GM13977 (cell line): ENCODE results near the gene CLCNKA.
"Not testable (repeated sequence)": the region's sequence is repeated elsewhere in the genome, so short reads cannot be mapped to it uniquely, and the experiment has no call there.

Experiments
- DNase-seq: peaks from one replicate; pipeline ENCODE4 v3.0.0; 2012; ENCODE audit warnings: low spot score
- in situ Hi-C: fragments of 300-500 bp; cut with MboI; formaldehyde crosslinking; loops from one replicate; pipeline ENCODE4 v1.12.0; 2022; ENCODE audit warnings: low sequenced_read_pairs, low pct_unique_long_range_greater_than_20kb, mixed read lengths, inconsistent platforms; ENCODE audit not compliant: unreplicated experiment
- TF ChIP-seq, protein P1 (sequence below): IDR thresholded peaks from 2 replicates; pipeline ENCODE4 v1.5.1; 2012; ENCODE audit warnings: mild to moderate bottlenecking, control low read depth; ENCODE audit not compliant: insufficient read depth; ENCODE audit errors: extremely low read depth, missing control alignments

CLCNKA gene

DNA sequence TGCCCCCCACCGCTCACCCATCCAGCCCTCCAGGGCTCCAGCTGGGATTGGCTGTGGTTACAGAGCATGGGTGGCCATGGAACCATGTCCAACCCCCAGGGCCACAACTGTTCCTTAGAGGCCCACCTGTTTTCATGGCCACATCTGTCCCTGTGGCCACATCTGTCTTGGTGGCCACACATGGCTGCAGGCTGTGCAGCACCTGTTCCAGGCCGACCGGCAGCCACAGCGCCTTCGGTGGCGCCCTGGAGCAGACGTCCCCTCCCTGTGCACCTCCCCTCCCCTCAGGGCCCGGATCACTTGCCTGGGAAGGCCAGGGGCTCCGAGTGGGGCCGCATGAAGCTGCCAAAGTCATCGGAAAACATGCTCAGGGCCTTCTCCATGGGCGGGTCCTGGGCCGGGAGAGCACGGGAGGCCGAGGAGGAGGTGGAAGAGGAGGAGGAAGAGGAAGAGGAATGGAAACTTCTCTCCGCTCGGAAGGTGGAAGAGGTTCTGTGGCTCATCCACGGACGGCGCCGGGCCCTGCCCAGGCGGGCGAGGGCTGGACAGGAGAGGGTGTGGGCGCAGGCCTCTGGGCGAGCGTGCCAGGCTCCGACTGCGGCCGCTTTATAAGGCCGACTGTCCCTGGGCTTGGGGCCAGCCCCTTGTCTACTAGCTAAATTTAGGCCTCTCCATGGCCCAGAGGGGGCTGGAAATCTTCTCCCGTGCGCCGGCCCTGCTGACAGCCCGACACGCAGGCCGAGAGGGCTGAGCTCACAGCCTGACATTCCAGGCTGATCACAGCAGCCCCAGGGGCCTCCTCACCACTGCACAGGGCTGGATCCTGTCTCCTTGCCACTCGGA, 4.2 kb upstream of the CLCNKA start, which contains the start of gene HSPB7:
HSPB7 (minus strand) TSS at position 583 of the 843 bp plus-strand sequence; CDS start at position 503, 80 bp downstream.
- TF ChIP-seq, protein P1, sequence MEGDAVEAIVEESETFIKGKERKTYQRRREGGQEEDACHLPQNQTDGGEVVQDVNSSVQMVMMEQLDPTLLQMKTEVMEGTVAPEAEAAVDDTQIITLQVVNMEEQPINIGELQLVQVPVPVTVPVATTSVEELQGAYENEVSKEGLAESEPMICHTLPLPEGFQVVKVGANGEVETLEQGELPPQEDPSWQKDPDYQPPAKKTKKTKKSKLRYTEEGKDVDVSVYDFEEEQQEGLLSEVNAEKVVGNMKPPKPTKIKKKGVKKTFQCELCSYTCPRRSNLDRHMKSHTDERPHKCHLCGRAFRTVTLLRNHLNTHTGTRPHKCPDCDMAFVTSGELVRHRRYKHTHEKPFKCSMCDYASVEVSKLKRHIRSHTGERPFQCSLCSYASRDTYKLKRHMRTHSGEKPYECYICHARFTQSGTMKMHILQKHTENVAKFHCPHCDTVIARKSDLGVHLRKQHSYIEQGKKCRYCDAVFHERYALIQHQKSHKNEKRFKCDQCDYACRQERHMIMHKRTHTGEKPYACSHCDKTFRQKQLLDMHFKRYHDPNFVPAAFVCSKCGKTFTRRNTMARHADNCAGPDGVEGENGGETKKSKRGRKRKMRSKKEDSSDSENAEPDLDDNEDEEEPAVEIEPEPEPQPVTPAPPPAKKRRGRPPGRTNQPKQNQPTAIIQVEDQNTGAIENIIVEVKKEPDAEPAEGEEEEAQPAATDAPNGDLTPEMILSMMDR, result peak; percentile 2
- no peak for DNase-seq
- in situ Hi-C loops, result no loop called here

DNA sequence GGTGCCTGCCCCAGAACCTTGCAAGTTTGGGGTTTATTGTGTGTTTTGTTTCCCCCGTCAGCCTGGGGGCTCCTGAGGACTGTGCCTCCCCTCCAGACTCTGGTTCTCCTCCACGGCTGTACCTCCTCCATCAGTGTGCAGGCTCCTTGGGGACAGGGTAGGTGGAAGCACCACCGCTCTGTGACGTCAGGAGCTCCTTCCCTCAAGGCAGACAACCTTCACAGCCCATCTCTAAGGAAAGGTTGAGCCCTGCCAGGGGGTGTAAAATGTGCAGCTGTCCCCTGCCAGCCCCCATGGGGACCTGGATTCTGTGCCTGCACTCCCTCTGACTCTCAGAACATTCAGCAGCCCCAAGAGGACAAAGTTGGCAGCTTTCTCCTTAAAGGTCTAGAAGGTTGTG, 3.5 kb upstream of the CLCNKA start:
- in situ Hi-C loops, result no loop called here
- DNase-seq, result no peak
- TF ChIP-seq, protein P1, result no peak

DNA sequence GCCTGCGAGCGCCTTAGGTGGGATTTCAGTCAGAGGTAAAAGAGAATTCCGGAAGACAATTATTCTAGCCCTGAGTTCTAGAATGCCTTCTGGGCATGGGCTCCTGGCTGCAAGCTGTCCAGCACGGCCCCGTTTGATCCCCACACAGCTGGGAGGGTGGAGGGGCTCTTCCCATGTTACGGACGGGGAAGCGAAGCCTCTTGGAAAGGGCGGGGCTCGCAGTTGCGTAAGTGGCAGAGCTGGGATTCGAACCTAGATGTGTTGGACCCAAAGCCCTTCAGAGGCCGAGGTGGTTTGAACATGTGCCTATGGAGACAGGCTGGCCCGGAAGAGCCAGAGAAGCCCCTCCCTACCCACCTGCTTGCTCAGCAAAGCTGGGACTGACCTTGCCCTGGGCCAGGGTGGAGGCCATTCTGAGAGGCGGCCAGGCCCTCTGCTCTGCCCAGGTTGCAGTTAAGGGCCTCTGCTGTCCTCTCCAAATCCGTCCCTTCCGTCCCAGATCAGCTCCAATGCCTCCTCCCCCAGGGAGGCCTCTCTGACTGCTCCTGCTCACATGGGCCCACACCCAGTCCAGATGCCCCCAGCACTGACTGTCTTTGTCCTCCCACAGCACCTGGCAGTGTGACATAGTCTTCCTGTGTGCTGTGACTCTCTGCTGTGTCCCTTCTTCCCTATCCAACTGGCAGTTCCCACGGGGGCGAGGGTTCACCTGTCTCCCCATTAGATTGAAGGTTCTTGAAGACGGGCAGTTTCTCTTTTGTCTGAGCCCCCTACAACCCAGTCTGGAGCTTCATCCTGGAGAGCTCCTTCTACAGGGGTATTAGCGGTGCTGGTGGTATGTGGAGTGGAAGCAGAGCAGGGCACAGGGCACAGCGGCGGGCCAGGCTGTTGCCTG, 2.8 kb upstream of the CLCNKA start:
- in situ Hi-C loops, result no loop called here
- TF ChIP-seq, protein P1, result no peak
- no peak for DNase-seq

DNA sequence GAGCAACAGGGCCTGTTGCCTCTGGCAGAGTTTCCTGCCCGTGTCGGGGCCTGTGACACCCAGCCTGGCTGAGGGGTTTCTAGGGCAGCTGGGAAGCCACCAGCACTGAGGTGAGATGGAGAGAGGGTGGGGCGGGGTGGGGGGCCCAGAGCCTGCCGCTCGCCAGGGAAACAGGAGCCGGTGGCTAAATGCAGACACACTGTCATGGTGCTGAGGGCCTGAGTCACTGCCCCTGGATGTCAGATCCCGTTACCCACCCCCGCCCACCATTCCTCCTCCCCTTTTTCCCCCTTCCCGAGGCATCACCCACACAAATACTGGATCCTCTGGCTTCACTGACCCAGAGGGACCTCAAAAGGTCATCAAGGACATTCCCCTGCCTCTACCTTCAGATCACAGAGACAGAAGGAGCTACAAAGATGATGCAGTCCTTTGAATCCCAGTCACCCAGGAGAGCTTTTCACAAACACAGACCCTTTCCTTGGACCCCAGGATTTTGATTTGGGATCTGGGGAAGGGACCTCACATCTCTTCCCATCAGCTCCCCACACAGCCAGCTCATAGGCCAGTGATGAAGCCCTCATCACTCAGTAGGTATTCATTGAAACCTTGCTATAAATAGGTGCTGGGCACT, 2.1 kb upstream of the CLCNKA start:
- TF ChIP-seq, protein P1, result no peak
- DNase-seq, result no peak
- in situ Hi-C loops, result no loop called here

DNA sequence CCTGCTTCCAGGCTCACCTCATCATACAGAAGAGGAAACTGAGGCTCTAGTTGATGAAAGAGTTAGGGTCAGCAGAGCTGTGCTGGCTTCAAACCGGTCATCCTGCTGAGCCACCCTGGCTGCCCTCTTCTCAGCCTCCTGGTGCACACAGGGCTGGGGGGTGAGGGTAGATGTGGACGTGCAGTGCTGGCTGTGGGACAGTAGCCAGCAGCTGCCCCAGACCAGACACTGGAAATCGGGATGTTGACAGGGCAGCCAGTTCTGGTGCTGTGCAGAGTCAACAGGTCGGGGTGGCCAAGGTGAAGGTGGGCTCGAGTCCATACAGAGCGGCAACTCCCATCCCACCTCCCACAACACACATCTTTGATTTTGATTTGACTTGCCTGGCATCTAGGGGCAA, 1.5 kb upstream of the CLCNKA start:
- no peak for DNase-seq
- in situ Hi-C loops, result no loop called here
- TF ChIP-seq, protein P1, result no peak

DNA sequence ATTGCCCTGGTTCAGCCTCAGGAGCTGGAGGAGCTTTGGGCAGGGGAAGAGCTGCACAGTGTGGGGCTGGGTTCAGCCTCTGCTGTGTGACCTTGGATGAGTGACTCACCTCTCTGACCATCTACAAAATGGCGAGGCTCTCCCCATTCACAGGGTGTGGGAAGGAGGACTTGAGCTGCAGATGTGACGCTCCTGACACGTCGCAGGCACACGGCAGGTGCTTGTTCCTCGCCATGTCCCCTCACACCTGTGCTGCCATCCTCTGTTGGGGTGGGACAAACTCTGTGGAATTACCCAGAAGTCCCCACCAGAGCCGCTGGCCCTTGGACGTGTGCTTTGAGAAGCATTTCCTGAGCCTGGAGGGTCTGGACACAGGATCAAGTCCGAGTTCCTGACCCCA, 958 bp upstream of the CLCNKA start:
- in situ Hi-C loops, result not testable (repeated sequence)

More for the DNA sequence above, 958 bp upstream of the CLCNKA start:
- not testable (repeated sequence) for DNase-seq
